ENCODE results near the gene SCRN1.
"Not testable (repeated sequence)": the region's sequence is repeated elsewhere in the genome, so short reads cannot be mapped to it uniquely, and the experiment has no call there.

SCRN1 gene

DNA sequence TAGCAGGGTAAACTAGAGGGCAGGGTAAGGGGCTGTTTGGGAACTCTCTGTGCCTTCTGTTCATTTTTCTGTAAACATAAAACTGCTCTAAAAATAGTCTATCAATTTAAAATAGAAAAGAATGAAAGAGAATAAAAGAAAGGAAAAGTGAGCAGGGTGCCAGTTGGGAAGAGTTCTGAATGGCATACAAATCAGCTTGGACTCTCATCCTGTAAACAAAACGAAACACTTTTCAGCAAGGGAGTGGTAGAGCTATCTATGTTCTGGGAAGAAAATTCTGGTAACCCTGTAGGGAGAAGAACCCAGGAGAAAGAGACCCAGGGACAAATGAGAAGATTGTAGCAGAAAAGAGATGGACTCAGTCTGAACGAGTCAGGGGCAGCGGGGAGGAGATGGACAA lies 24.6 kb downstream of the SCRN1 start:
- DNase-seq, result no peak

DNA sequence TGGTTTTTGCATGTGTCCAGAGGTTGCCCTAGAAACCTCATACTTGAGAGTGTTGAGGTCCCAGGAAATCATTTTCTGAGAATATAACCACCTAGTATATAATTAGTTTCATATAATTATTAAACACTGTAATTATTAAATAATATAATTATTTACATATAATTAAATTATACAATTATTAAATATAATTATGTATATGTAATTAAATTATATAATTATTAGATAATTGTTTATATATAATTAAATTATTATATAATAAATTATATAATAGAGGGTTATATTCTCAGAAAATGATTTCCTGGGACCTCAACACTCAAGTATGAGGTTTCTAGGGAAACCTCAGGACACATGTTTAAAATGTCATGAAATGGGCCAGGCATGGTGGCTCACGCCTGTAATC lies 27.6 kb downstream of the SCRN1 start:
- DNase-seq, result no peak

DNA sequence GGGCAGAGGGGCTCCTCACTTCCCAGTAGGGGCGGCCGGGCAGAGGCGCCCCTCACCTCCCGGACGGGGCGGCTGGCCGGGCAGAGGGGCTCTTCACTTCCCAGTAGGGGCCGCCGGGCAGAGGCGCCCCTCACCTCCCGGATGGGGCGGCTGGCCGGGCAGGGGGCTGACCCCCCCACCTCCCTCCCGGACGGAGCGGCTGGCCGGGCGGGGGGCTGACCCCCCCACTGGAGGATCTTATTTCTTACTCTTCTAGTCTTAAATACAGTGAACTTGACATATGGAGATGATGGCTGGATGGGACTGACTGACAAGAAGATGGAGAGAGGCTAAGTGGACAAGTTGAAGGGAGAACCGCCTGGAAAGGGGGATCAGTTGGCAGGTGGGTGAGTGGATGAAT lies 28.0 kb downstream of the SCRN1 start:
- not testable (repeated sequence) for DNase-seq

DNA sequence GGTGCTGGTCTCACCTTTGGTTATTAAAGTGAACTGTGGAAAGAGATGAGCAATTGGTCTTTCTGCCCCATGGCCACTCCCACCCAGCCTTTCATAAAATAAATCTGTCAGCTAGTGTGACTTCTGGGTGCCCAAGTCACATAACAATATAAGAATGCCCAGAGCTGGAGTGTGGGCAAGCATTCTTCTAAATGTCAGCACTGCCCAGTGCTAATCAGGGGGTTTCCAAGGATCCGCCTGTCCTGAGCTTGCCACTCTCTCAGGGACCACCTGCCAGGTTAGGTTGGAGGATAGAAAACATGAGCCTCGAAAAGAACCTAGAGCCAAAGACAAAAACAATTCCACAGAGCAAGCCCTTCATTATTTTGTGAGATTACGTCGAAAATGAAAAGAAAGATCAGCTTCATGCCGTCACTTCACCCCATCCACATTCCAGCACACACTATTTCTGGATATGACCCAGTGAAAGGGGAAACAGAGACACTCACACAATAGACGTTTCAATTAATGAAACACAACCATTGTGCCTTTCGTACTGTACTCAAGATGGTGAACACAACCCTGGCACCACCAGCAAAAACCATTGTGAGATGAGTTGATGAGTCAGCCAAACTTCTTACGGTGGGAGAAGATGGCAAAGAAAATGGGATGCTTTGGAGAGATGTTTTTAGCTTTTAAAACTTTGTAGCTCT lies 30.8 kb downstream of the SCRN1 start:
- DNase-seq, result no peak

DNA sequence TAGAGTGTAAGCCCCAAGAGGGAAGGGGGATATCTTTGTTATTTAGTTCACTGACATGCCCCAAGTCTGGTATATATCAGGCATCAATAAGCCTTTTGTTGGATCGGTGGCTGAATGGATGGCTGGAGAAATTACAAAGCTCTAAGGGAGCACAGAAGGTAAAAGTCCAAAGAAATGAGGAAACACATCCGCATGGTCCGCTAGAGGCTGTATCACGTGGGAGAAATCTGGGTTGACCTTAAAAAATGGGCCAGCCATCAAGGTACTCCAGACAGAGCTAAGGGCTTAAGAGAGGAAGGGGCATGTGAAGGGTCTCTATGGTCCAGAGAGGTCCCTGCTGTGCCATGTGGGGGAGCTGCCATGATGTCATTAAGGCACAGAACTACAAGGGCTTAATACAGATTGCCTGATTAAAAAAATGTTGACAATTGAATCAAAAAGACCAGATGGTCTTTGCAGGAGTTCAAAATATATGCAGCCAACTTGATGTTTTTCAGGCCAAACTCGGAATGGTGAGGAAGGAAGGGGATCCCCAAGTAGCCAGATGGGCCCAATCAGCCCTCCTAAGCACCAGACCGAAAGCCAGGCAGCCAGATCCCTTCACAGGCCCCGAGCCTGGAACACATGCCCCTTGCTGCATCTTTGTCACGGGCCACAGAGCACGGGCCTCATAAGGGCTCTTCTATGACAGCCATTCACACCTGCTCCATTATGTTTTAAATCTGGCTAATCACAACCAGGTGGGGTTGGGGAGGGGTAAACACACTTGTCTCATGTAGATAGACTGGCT lies 31.9 kb downstream of the SCRN1 start:
- no peak for DNase-seq

DNA sequence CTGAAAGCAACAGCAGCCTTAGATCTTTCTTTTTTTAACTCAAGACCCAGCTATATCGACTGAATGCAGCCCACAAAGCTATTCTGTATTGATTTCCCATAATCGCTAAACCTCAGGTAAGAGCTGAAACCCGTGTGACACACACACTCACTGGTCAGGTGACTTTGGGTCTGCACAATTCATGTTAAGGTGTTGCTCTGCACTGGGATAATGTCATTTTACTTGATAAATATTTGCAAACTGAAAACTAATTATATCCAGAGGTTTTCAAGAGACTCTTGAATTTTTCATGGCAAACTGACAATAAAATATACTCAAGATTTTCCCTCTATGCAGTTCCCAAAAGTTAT lies 33.1 kb downstream of the SCRN1 start:
- no peak for DNase-seq

DNA sequence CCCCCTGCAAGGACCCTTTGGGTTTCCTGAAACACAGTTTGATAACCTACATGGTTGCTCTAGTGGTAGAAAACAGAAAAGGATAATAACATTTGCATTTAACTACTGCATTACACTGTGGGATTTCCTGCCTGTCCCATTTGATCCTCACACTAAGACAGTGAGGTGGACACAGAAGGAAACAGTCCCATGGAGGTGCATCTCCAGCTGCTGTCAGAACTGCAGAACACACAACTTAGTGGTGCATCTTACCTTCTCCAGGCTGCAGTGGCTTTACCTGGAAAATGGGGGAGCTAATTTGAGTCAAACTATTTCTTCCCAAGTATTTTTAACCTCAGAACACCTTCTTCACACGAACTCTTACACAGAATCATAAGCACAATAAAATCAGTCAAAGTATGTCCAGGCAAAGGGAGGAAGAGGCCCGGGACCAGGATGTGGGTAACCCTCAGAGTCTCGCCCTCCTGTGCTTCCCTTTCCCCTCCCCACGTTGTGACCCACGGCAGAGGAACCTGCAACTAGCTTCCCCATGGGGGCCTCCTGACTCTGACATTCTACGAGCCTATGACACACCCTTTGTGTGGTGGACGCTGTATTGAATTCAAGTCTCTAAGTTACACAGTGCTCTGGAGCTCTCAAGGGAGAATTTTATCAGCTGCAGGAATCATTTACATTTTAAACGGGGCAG lies 33.7 kb downstream of the SCRN1 start:
- no peak for DNase-seq

DNA sequence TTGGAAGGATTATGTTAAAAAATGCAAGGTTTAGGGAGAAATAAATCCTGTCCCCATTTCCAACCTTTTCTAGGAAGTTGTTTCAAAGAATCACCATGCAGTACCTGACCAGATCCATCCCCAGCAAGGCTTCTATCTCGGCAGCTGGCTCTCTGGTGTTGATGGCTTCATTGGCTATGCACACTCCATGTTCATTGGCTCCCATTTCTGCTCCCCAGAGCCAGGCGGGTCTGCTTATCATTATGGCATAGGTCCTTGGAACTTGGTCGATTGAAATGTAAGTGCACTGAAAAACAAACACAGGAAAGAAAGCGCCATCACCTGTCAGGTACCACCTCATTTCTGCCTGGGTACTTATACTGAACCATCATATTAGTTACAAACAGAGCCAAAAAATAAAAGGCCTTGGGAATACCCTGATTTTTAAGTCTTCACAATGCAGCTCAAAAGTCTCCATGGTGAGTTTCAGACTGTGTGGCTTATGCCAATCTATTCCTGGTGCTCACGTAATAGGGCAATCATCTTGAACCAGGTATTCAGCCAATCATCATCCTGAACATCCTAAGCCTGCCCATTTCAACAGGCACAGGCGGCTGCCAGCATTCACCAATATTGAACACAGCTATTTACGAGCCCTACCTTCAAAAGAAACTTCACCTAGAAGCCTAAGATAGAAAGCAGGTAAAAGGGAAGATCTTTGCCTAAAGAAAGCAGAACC lies 34.4 kb downstream of the SCRN1 start:
- DNase-seq, result no peak

DNA sequence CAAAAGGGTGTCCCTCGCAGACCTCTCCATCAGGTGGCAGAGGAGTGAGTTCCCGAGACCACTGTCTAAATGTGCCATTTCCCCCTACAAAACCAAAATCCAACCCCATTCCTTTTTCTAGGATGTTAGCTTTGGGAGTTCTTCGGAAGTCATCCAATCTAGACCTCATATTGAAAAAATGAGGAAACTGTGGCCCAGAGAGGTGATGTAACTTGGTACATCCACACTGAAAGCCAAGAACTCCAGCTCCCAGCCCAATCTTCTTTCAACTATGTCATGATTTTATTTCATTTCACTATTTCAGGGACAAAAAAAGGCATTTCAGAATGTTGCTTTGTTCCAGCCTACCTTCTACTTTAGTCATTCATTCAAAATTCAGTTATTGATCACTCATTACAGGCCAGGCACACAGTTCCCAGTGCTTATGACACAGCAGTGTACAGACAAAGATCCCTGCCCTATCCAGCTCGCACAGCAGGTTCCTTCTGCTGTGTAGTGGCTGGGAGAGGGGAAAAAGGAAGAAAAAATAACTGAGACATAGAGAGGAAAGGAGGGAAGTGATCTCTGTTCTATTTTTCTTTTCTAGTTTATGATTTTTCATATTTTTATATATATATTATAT lies 35.8 kb downstream of the SCRN1 start:
- DNase-seq, result no peak

DNA sequence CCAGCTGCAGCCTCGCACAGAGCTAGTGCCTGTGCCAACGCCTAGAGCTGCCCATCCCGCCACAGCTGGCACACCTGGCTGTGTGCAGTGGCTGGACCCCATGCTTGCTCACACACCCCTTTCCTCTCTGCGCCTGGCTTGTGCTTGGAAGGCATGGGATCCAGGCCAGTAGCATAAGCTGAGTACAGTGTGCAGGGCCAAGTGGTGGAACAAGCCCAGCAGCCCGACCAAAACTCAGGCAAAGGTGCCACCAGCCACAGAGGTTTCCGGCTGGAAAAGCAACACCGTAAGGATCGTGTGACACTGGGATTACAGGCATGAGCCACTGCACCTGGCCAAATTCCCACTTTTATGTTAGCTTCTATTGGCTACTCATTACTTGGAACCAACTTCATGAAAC lies 38.4 kb downstream of the SCRN1 start:
- DNase-seq, result no peak

DNA sequence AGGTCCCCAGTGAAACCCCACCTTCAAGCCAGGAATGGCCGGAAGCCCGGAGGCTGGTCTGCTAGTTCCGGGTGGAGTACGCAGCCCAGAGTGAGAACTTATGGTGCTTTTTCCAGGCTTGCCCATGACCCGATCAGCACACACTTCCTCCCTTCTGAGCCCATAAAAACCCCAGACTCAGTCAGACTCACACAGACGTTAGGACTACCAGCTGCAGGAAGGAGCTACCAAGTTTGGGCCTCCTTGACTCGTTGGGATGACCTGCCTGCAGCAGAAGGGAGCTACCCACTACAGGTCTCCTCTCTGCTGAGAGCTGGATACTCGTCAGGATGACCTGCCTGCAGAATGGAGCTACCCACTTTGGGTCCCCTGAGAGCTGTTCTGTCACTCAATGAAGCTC lies 39.1 kb downstream of the SCRN1 start:
- no peak for DNase-seq

DNA sequence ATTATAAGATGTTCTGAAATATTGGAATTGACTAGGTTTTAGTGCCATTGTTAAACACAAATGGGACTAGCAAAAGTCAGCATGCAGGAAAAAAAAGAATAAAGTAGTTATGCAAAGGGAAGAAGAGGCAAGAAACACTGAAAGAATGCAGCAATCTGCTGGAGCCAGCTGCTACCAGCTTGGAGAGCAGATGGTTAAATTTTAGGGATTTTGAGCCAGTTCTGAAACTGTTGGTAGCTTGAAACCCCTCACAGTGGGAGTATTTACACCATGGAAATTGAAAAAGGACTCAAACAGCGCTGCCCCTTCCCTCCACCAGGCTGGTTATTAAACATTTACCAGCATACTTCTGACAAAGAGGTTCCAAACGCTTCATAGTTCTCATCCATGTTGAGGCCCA lies 41.0 kb downstream of the SCRN1 start:
- DNase-seq, result no peak

DNA sequence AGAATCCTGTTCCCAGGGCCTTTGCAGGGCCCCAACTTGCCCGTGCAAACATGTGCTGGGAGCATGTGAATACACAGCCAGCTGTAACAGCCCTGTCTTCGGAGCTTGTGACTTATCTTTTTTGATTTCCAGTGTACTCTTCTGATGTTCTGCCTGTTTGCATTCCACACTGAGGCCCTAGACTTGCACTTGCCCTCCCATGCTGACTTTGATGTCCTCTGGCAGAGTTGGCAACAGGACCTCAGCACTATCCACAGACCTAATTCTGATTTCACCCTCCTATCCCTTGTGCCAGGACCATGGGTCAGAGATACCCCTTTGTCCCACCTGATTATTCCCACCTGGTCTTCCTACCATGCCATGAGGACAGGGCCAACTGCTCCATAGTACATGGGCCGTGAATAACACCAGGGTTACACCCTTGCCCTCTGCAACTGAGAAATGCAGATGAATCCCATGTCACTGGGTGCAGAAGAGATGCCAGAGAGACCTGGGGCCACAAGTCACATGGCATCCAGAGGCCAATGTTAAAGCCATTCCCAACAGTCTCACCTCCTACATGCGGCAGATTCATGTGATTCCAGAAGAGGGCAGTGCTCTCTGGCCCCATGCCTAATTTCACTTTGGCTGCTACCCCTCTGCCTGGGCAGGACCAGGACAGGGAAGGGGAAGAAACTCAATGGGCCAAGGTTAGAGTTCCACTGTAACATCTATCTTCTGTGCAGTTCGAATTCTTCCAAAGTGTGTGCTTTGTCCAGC lies 43.0 kb downstream of the SCRN1 start:
- no peak for DNase-seq

DNA sequence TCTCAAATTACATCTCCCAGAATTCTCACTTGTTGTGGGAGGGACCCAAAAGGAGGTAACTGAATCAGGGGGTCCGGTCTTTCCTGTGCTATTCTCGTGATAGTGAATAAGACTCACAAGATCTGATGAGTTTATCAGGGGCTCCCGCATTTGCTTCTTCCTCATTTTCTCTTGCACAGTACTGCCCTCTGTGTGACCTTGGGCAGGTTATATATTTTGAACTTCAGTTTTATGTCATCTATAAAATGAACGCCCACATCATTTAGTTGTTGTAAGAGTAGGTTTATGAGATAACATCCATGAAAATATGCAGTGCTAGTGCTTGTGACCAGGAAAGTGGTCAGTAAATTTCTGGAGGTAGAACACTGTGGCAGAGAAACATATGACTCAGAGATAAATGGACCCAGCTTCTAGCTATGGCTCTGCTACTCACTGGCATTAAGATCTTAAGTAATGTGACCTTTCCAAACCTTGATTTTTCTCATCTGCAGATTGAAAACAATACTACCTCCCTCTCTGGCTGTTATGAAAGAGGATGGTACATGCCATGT lies 44.3 kb downstream of the SCRN1 start:
- no peak for DNase-seq

DNA sequence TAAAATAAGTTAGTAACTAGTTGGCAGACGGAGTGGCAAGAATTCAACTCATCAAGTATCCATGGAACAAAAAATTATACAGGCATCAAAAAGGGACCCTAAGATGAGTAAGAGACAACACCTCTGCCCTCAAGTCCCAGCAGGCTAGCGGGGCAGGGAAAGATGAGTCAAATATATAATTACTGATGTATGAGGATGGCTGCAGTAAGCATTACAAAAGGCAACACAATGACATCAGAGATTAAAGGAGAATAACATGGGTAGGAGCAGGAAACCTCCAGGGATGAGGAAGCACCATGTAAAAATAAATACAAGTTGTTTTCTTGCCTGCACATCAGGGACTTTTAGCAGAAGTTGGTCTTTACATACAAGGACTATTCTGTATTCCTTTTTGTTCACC lies 49.4 kb downstream of the SCRN1 start:
- no peak for DNase-seq

DNA sequence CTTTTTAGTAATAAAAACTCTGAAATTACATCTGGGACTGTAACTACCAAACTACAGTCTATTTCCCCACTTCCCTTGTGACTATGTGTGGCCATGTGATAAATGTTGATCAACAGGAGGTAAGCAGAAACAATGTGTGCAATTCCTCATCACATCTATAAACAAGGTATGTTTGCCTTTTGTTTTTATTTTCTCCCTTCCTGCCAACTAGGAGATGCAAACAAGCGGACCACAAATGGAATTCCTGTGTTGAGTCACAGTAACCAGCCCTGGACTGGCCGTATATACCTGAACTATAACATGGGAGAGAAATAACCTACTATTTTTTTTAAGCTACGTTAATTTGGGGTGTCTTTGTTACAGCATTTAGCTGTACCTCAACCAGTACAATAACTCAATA lies 52.5 kb downstream of the SCRN1 start:
- DNase-seq, result no peak

DNA sequence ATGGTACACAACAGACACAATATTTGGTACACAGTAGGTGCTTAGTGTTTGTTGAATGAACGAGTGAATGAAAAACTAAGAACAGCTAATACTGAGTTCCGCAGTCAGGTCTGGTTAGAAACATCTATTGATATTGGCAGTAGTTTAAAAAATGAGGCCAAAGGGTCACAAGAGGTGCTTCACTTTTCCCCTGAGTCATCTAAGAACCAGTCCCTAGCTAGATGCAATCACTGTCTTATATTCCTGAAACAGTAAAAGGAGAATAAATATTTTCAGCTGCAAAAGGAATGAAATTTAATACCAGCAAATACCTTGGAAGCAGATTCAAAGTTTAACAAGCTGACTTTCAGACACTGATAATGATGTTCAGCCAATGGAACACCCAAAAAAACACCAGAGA lies 54.5 kb downstream of the SCRN1 start:
- DNase-seq, result no peak

DNA sequence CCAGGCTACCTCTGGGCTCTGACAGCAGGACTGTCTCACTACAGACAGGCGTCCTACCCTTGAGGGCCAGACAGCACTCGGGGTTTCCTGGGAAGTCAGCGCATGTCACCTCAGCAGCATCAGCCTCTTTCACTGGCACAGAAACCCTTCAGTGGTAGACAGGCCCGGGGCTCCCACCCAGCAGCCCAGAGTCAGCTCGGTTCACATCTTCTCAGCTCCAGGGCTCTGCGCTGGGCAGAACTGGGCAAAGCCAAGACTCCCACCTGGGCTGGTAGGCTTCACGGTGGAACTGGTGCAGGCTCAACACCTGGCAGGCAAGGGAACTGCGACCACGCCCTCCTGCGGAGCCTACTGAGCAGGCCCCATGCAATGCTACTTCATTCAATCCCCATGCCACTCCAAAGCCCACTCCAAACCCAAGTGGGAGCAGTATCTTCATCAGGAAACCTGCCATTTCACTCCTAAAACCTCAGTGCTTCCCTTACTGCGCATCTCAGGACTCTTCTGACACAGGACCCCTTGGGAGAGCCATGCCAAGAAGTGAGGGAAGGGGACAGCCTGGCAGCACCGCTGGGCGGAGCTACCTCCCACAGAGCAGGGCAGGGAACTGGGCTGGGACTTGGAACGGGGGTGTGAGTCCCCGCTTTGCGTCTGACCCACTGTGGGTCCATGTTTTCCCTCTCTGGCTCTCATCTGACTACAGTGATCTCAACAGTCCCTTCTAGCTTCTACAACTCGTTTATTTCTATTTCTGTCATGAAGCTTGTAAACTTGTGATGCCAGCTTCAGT lies 60.4 kb downstream of the SCRN1 start:
- DNase-seq, result no peak

DNA sequence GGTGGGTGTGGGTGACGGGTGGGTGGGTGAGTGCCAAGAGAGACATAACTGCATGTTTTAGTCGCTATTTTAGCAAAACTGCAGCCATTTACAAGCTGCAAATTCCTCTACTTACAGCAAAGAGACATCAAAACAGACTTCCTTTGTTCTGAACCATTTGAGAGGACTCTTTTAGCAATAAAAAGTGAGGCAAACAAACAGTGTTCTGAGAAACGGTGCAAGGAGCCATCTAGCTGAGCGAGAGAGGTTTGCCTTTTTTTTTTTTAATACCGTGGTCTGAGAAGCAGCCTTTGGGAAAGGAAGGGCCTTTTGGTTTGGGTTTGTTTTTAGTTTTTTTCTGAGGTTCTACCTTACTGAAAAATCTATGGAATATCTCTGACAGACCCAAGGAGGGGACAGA lies 62.9 kb downstream of the SCRN1 start:
- DNase-seq, result no peak

DNA sequence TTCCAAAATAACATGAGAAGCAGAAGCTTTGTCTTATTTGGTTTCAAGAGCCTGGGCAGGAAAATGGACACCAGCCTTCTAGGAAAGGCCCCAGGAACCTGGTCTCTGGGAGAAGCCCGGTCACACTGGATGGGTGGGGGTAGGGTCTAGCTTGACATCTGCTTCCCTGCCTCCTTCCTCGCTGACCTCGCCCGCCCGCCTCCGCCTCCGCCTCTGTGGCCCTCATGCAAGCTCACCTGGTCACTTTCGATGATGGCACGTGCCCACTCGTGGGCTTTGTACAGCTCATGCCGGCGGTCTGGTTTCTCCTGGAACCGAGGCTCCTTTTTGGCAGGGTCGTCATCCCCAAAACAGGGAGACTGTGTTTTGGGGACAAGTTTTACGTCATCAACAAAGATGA lies 63.4 kb downstream of the SCRN1 start:
- DNase-seq, result no peak

DNA sequence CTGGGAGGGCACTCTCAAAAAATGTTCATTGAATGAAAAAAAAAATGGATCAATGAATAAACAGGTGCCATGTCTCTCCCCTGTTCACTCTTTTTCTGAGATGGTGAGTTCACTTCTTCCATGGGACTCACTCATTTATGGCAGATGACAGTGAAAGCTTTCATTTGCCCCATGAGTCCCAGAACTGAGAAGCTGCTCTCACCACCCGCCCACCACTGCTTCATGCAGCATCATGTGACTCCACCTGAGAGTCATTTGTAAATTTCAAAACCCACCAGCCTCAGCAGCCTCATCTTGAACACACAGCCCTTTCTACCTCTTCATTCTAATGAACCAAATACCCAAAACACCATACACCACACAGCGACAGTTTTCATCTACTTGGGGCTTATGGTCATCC lies 64.9 kb downstream of the SCRN1 start:
- no peak for DNase-seq
